ENCODE results near the gene FBXO45. TPM values are rescaled to one million over a fixed set of nuclear protein-coding genes. Genes with fewer than 3 reads are reported as not detected.

FBXO45 gene
- total and polyA plus RNA-seq, 9 of the 15 experiments (the other 6 are each of a cell fraction or from before 2014, with no cell fraction given): 15.2 to 52.8 (median 37.0) TPM

GRCh38 chr3:196568246-196569002 lies at the start of gene FBXO45, which contains the start of gene WDR53 (continued):
- TF ChIP-seq RBFOX2 (IDR thresholded peaks at IDR 0.05; ENCODE audit: low read depth, low read length): peak; percentile 97
- TF ChIP-seq FOXP1 (CRISPR knock-in tag; IDR thresholded peaks at IDR 0.05): no peak; the same call in 1 of the 2 replicates
- no peak for TF ChIP-seq ZNF717 (CRISPR knock-in tag; IDR thresholded peaks at IDR 0.05)
- 0 out of 2 replicates have a peak, but pooled peaks have one; percentile 20 for TF ChIP-seq ZBTB43 (CRISPR knock-in tag; IDR thresholded peaks at IDR 0.05)
- peak; percentile 95 for TF ChIP-seq GABPB1 (CRISPR knock-in tag; IDR thresholded peaks at IDR 0.05)
- TF ChIP-seq REST (IDR thresholded peaks at IDR 0.05; ENCODE audit: borderline replicate concordance): no peak
- TF ChIP-seq REST (CRISPR knock-in tag; IDR thresholded peaks at IDR 0.05; ENCODE audit: low read depth): peak; percentile 83
- TF ChIP-seq POLR2AphosphoS5 (IDR thresholded peaks at IDR 0.05; ENCODE audit: control insufficient read depth, insufficient read depth, low read depth, low read length): peak; percentile 90
- TF ChIP-seq HNRNPL (IDR thresholded peaks at IDR 0.05; ENCODE audit: low read depth, low read length): peak; percentile 86; the same call in 1 of the 2 replicates
- TF ChIP-seq LEF1 (IDR thresholded peaks at IDR 0.05): no peak
- TF ChIP-seq MAFF (IDR thresholded peaks at IDR 0.05; ENCODE audit: low read length): no peak
- TF ChIP-seq SRSF3 (IDR thresholded peaks at IDR 0.05; ENCODE audit: insufficient read depth, low read length): no peak
- no peak for TF ChIP-seq COPS2 (conservative IDR thresholded peaks at IDR 0.05)
- TF ChIP-seq TBL1XR1 (IDR thresholded peaks at IDR 0.05; ENCODE audit: low read length in 2 of 2): peak in 1 of 2 experiments; percentile 95; a peak in 2 of 4 replicates
- no peak for TF ChIP-seq MYNN (IDR thresholded peaks at IDR 0.05)
- TF ChIP-seq MYNN (CRISPR knock-in tag; IDR thresholded peaks at IDR 0.05): no peak
- no peak for TF ChIP-seq NR3C1 (CRISPR knock-in tag; IDR thresholded peaks at IDR 0.05)
- peak; percentile 24; the same call in 1 of the 2 replicates for TF ChIP-seq SOX6 (IDR thresholded peaks at IDR 0.05)
- no peak for TF ChIP-seq SREBF2 (CRISPR knock-in tag; IDR thresholded peaks at IDR 0.05)
- TF ChIP-seq RFX7 (CRISPR knock-in tag; IDR thresholded peaks at IDR 0.05): no peak
- no peak for TF ChIP-seq ZNF445 (CRISPR knock-in tag; IDR thresholded peaks at IDR 0.05; ENCODE audit: low read depth)
